Suprapubic skin (tissue), 4 donors: ENCODE results near the gene ARSD. TPM values are rescaled to one million over a fixed set of nuclear protein-coding genes. Genes with fewer than 3 reads are reported as not detected.

Experiments used
- DNase-seq, 2 donors: peaks; one replicate each; pipeline ENCODE4 v3.0.0-alpha.2; 2019; ENCODE audit warnings: low spot score in 2 of 2
- H3K27ac ChIP-seq: fragments of 200-600 bp; sonication (generic); one replicate; pipeline ENCODE4 v1.5.1; 2019
- H3K27me3 ChIP-seq: fragments of 200-600 bp; sonication (generic); one replicate; pipeline ENCODE4 v1.5.1; 2019
- H3K36me3 ChIP-seq: fragments of 200-600 bp; sonication (generic); one replicate; pipeline ENCODE4 v1.5.1; 2019
- H3K4me1 ChIP-seq: fragments of 200-600 bp; sonication (generic); one replicate; pipeline ENCODE4 v1.5.1; 2019
- H3K4me3 ChIP-seq: fragments of 200-600 bp; sonication (generic); one replicate; pipeline ENCODE4 v1.5.1; 2019; ENCODE audit warnings: mild to moderate bottlenecking
- H3K9me3 ChIP-seq: fragments of 200-600 bp; sonication (generic); one replicate; pipeline ENCODE4 v1.5.1; 2019
- EP300 ChIP-seq: sonication (generic); formaldehyde crosslinking; IDR thresholded peaks from one replicate; pipeline ENCODE4 v1.6.1; 2017; ENCODE audit warnings: antibody characterized with exemption
- POLR2A ChIP-seq, 2 donors: fragments of 450-650 bp; IDR thresholded peaks; one replicate each; pipeline ENCODE4 v1.6.1; 2017; ENCODE audit warnings: antibody characterized with exemption in 2 of 2, mild to moderate bottlenecking in 2 of 2, moderate library complexity in 2 of 2
- POLR2AphosphoS5 ChIP-seq, 3 donors: sonication (generic); formaldehyde crosslinking; IDR thresholded peaks; one replicate each; pipeline ENCODE4 v1.6.1; 2017; ENCODE audit warnings: antibody characterized with exemption in 3 of 3
- WGBS: methylation state at CpG from one replicate; pipeline ENCODE4 v1.1.5; 2018; 5-methylcytosine and 5-hydroxymethylcytosine counted together
- total RNA-seq, 4 donors: library from RNA; depleted of rRNA; stranded (reverse); fragments of >200 nt; gene quantifications; one replicate each; pipeline ENCODE4 v1.1.0, GENCODE V29; 2016
- TF ChIP-seq, protein P1 (sequence below), 2 donors: fragments of 200-600 bp in 1 of 2; fragments of 450-650 bp in 1 of 2; sonication (generic) in 1 of 2; IDR thresholded peaks; one replicate each; pipeline ENCODE4 v1.5.1; 2016 to 2019; ENCODE audit warnings: antibody characterized with exemption in 2 of 2, mild to moderate bottlenecking in 1 of 2, moderate library complexity in 1 of 2

The ARSD gene
- total RNA-seq, 4 donors from 2014 or later: 15.6 to 24.1 (median 18.7) TPM

DNA sequence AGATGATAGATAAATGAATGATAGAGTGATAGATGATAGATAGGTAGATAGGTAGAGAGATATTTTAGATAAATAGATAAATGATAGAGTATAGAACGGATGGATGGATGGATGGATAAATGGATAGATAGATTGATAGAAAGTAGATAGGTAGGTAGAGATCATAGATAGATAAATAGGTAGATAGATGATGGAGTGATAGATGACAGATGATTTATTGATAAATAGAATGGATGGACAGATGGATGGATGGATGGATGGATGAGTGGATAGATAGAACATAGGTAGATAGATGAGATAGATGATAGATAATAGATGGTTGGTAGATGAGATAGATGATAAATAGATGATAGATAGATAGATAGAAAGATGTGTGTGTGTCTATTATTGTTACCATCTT lies 49.5 kb downstream of the ARSD start:
- TF ChIP-seq POLR2AphosphoS5 (IDR thresholded peaks at IDR 0.05) (no peak), EP300 (no peak), POLR2A (IDR thresholded peaks at IDR 0.05) (no peak)
- TF ChIP-seq, protein P1, sequence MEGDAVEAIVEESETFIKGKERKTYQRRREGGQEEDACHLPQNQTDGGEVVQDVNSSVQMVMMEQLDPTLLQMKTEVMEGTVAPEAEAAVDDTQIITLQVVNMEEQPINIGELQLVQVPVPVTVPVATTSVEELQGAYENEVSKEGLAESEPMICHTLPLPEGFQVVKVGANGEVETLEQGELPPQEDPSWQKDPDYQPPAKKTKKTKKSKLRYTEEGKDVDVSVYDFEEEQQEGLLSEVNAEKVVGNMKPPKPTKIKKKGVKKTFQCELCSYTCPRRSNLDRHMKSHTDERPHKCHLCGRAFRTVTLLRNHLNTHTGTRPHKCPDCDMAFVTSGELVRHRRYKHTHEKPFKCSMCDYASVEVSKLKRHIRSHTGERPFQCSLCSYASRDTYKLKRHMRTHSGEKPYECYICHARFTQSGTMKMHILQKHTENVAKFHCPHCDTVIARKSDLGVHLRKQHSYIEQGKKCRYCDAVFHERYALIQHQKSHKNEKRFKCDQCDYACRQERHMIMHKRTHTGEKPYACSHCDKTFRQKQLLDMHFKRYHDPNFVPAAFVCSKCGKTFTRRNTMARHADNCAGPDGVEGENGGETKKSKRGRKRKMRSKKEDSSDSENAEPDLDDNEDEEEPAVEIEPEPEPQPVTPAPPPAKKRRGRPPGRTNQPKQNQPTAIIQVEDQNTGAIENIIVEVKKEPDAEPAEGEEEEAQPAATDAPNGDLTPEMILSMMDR (IDR thresholded peaks at IDR 0.05): no peak
- 74% methylated on average over 1 of the region's 1 CpG for WGBS
- Histone ChIP-seq H3K9me3 (no peaks in the 10 kb centered on the region), H3K4me3 (no peak overlapping the region), H3K4me1 (no peaks in the 10 kb centered on the region), H3K27ac (no peak overlapping the region), H3K36me3 (no peaks in the 10 kb centered on the region), H3K27me3 (no peaks in the 10 kb centered on the region)
- no peak for DNase-seq

DNA sequence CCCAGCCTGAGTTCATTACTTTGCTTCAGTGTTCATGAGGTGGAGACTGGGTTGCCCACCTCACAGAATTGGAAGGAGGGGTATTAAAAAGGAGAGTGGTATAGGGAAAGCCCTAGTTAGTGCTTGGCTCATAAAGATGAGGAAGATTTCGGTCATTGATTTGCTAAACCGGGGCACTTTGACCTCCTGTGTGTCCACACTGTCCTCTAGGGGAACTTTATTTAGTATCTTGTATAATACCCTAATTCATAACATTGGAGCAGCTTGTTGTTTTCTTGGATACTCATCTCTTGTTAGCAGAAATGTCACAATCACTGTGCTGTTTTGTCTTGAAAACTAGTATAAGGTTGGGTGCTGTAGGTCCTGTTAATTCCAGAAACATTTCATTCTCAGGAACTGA lies 50.6 kb downstream of the ARSD start:
- no peak for TF ChIP-seq EP300
- TF ChIP-seq, protein P1 (IDR thresholded peaks at IDR 0.05): no peak
- no peak for TF ChIP-seq POLR2AphosphoS5 (IDR thresholded peaks at IDR 0.05)
- TF ChIP-seq POLR2A (IDR thresholded peaks at IDR 0.05): no peak
- no peaks in the 10 kb centered on the region for H3K36me3 ChIP-seq
- no peaks in the 10 kb centered on the region for H3K4me1 ChIP-seq
- no peak overlapping the region for H3K27ac ChIP-seq
- DNase-seq: no peak
- H3K9me3 ChIP-seq: no peaks in the 10 kb centered on the region
- no peaks in the 10 kb centered on the region for H3K27me3 ChIP-seq
- WGBS: 84% methylated on average over 2 of the region's 2 CpGs
- H3K4me3 ChIP-seq: no peak overlapping the region

DNA sequence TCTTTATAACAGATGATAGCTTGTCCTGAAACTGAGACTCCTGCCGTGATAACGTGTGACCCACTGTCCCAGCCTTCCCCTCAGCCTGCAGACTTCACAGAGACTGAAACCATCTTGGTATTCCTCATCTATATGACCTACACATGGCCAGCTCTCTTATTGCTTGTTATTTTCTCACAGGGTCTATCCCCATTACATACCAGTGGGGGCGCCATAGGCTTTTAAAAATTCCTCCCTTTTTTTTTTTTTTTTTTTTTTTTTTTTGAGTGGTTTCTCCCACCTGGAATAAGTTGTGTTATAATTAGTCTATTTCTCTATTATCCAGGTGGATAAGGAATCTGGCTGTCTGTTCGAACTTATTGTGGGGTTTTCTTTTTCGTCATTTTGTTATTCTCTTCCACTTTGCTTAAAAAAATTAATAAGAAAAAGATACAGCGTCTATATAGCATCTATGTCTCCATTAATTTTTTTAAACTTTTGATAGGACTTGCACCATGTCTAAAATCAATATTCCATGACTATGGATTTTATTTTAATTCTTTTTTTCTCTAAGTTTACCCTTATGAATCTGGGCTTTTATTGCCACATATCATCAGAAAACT lies 53.2 kb downstream of the ARSD start:
- Histone ChIP-seq H3K4me1 (no peaks in the 10 kb centered on the region), H3K27ac (no peak overlapping the region), H3K27me3 (no peaks in the 10 kb centered on the region), H3K36me3 (no peaks in the 10 kb centered on the region), H3K9me3 (no peaks in the 10 kb centered on the region), H3K4me3 (no peak overlapping the region)
- no peak for DNase-seq
- 79% methylated on average over 6 of the region's 6 CpGs for WGBS
- TF ChIP-seq POLR2A (IDR thresholded peaks at IDR 0.05) (no peak), EP300 (no peak), POLR2AphosphoS5 (IDR thresholded peaks at IDR 0.05) (no peak)
- TF ChIP-seq, protein P1 (IDR thresholded peaks at IDR 0.05): no peak

DNA sequence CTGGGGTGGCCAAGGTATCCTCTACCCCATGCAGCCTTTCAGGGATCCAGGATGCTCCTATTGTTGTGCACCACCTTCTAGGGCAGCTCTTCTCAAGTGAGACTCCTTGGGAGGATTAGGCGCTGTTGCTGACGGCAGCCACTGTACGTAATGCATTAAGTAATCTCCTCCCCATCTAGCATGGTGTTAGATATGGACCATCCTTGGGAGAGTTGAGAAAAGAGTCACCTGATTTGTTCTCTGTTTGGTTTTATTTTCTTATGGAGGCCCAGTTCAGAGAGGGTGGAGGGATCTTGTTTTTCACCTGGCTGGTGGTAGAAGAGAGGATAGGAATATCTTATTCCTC lies 54.0 kb downstream of the ARSD start:
- Histone ChIP-seq H3K4me1 (no peaks in the 10 kb centered on the region), H3K36me3 (no peaks in the 10 kb centered on the region), H3K27ac (no peak overlapping the region), H3K4me3 (no peak overlapping the region), H3K27me3 (no peaks in the 10 kb centered on the region), H3K9me3 (no peaks in the 10 kb centered on the region)
- 100% methylated on average over 3 of the region's 3 CpGs for WGBS
- DNase-seq: no peak
- TF ChIP-seq POLR2A (IDR thresholded peaks at IDR 0.05) (no peak), POLR2AphosphoS5 (IDR thresholded peaks at IDR 0.05) (no peak), EP300 (no peak)
- TF ChIP-seq, protein P1 (IDR thresholded peaks at IDR 0.05): no peak

DNA sequence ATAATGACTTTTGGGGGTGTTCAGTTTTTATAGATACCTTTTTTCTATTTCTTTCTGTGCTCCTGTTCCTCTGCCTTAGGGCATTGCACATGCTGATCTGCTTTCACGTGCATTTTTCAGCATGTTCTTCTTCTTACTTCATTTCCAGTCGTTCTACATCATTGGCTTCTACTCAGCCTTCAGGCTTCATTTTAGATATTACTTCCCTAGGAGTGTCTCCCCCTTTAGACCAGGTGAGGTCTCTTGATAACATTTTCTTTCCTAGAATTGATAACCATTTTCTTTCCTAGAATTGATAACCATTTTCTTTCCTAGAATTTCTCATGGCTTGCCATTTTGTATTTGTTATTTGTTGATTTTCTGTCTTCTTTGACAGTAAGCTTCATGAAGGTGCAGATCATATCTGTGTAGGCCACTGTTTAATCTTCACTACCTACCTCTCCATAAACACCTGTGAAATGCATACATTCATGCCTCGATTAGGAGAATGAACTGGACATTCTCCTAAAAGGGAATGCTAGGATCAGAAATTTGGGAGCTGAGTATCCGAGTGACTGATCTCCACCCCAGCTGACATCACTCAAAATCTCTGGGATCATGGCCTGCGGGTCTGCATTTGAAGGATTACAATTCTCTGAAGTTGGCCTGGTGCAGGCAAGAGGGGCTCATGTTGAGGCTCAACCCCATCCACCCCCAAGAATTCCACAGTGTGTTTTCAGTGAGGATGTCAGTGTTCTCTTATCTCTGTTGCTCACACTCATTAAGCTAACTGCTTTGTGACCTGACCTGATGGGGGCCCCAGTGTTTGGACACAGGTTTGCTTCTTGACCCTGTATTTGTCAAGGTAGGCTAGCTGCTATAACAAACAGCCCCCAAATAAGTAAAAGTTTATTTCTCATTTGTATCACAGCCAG lies 54.7 kb downstream of the ARSD start:
- Histone ChIP-seq H3K27ac (no peak overlapping the region), H3K9me3 (no peaks in the 10 kb centered on the region), H3K4me3 (no peak overlapping the region), H3K4me1 (no peaks in the 10 kb centered on the region), H3K27me3 (no peaks in the 10 kb centered on the region), H3K36me3 (no peaks in the 10 kb centered on the region)
- WGBS: 88% methylated on average over 5 of the region's 5 CpGs
- no peak for TF ChIP-seq POLR2A (IDR thresholded peaks at IDR 0.05)
- no peak for TF ChIP-seq EP300
- TF ChIP-seq, protein P1 (IDR thresholded peaks at IDR 0.05): no peak
- TF ChIP-seq POLR2AphosphoS5 (IDR thresholded peaks at IDR 0.05): no peak
- no peak for DNase-seq
